Nephron (organoid): ENCODE measurements around the gene ATG9A.
A peak's percentile ranks its signal among the peaks of the same experiment; 100 is the strongest.

Experiments
- H3K27ac Mint-ChIP-seq, 3 experiments: 2 replicates each; pipeline ENCODE4 v1.8.0; 2020; ENCODE audit warnings: mixed read lengths in 3 of 3, mild to moderate bottlenecking in 2 of 3, moderate library complexity in 1 of 3
- H3K27me3 Mint-ChIP-seq: 2 replicates; pipeline ENCODE4 v1.8.0; 2021; ENCODE audit warnings: low read depth, mild to moderate bottlenecking, moderate library complexity, mixed read lengths
- H3K36me3 Mint-ChIP-seq: 2 replicates; pipeline ENCODE4 v1.8.0; 2020; ENCODE audit warnings: low read depth, mixed read lengths
- H3K4me1 Mint-ChIP-seq: 2 replicates; pipeline ENCODE4 v1.8.0; 2020; ENCODE audit warnings: mixed read lengths
- H3K4me3 Mint-ChIP-seq, 3 experiments: 2 replicates each; pipeline ENCODE4 v1.8.0; 2020; ENCODE audit warnings: mild to moderate bottlenecking in 3 of 3, mixed read lengths in 3 of 3, moderate library complexity in 2 of 3
- H3K9me3 Mint-ChIP-seq: 2 replicates; pipeline ENCODE4 v1.8.0; 2020; ENCODE audit warnings: mixed read lengths
- TF ChIP-seq, protein P1 (sequence below), 3 experiments: fragments of 200-600 bp; sonication (generic); IDR thresholded peaks; one replicate each; pipeline ENCODE4 v1.5.0; 2021; ENCODE audit warnings: antibody characterized with exemption in 3 of 3; ENCODE audit not compliant: unreplicated experiment in 3 of 3

The ATG9A gene

DNA sequence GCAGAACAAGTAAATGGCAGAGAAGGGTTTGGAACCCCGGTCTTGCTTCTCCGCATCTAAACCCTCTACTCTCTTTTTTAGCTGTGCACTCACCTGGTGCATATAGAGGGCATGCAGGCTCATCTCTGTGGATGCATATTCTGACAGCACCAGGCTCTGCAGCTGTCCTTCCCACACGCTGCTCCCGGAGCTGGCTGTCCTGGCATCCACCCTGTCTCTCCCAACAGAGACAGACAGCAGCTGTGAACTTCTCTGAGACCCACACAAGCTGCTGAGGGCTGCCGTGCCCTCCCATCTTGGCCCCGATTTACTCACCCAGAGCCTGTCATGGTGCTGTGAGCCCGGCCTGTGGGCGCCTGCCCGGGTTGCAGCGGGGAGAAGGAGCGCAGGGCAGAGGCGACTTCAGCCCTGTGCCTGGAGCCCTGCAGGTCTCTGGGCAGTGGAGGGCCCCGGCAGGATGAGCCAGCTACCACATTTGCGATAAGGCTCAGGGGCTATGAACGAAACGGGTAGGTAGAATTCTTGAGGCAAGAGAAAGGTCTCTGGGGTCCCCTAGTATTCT lies 7.4 kb downstream of the ATG9A start:
- H3K4me1 Mint-ChIP-seq = peaks cover 37% of the 10 kb centered on the region

DNA sequence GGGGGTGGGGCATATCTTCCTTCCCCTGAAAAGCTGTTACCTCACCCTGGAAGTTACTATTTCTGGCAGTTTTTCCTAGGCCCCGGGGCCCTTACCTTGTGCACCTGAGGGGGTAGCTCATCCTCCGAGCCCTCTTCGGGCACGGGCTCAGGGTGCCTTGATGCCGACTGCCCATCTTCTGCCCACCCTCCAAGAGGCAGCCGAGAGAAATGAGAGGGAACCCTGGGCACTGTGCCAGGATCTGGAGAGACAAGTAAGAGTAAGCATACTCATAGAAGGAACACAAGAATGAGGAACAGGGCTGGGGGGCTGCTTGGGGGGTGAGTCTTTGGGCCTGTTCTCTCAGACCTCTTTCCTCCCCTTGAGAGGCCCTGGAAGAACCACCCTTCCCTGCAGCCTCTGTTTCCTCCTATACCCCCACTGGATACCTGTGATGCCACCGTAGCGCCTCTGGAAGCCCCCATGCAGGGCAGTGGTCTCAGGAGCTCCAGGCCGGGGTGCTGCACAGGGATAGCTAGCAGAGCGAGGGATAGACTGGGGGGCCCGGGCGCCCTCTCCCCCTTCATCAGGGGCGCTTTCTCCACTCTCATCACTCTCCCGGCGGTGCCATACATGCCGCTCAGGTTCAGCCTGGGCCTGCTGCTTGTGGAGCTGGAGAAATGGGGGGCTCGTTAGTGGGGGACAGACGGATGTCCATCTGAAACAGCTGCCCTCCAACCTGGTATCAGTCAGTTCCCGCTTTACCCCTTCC lies 8.6 kb downstream of the ATG9A start:
- peaks cover 36% of the 10 kb centered on the region for H3K4me1 Mint-ChIP-seq

More for the DNA sequence above, 7.4 kb downstream of the ATG9A start:
- Mint-ChIP-seq H3K27me3 (no peaks in the 10 kb centered on the region), H3K4me3 (peak overlapping the region in 1 of 3 experiments; percentile 19), H3K27ac (no peak overlapping the region), H3K36me3 (peaks cover 38% of the 10 kb centered on the region), H3K9me3 (no peaks in the 10 kb centered on the region)
- TF ChIP-seq, protein P1, sequence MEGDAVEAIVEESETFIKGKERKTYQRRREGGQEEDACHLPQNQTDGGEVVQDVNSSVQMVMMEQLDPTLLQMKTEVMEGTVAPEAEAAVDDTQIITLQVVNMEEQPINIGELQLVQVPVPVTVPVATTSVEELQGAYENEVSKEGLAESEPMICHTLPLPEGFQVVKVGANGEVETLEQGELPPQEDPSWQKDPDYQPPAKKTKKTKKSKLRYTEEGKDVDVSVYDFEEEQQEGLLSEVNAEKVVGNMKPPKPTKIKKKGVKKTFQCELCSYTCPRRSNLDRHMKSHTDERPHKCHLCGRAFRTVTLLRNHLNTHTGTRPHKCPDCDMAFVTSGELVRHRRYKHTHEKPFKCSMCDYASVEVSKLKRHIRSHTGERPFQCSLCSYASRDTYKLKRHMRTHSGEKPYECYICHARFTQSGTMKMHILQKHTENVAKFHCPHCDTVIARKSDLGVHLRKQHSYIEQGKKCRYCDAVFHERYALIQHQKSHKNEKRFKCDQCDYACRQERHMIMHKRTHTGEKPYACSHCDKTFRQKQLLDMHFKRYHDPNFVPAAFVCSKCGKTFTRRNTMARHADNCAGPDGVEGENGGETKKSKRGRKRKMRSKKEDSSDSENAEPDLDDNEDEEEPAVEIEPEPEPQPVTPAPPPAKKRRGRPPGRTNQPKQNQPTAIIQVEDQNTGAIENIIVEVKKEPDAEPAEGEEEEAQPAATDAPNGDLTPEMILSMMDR (IDR thresholded peaks at IDR 0.05; ENCODE audit: unreplicated experiment in 3 of 3) = no peak

DNA sequence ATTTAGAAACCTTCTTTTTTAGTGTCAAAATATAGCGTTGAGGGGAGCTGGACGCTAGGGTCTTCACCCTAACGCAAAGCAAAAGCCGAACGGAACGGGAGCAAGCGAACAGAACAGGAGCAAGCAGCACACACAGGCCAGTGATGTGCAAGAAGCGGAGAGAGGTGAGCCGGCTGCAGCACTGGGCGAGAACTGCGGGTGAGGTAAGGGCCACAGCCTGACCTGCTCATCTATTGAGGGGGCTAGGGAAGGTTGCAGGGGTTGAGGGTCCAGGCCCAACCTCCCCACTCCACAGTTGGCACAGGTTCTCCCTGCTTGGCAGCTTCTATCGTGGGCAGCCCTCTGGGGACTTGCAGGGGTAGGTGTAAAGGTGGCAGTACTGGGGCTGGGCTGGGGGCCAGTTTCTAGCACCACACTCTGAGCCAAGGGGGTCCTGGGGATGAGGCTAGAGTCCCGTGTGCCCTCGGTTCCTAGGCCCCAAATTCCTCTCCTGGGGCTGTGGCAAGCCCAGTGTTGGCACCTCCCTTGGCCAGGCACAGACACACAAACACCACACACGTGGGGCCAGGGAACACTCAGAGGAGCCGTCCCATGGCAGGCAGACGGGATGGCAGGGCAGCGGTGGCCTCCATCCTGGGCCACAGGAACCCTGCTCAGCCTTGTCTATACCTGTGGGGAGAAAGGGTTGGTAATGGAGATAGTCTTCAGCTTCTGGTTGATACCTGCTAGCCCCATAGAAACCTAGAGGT lies 9.5 kb downstream of the ATG9A start:
- Mint-ChIP-seq H3K36me3 (peaks cover 30% of the 10 kb centered on the region), H3K27ac (peak overlapping the region in 2 of 3 experiments; percentile 65 to 90), H3K4me1 (peaks cover 38% of the 10 kb centered on the region), H3K27me3 (no peaks in the 10 kb centered on the region), H3K9me3 (no peaks in the 10 kb centered on the region), H3K4me3 (peak overlapping the region; percentile 5 to 96 (median 94))
- TF ChIP-seq, protein P1 (IDR thresholded peaks at IDR 0.05; ENCODE audit: unreplicated experiment in 3 of 3) = no peak

More for the DNA sequence above, 8.6 kb downstream of the ATG9A start:
- Mint-ChIP-seq H3K9me3 (no peaks in the 10 kb centered on the region), H3K4me3 (no peak overlapping the region), H3K27me3 (no peaks in the 10 kb centered on the region), H3K36me3 (peaks cover 35% of the 10 kb centered on the region), H3K27ac (no peak overlapping the region)
- TF ChIP-seq, protein P1 (IDR thresholded peaks at IDR 0.05; ENCODE audit: unreplicated experiment in 3 of 3) = no peak

DNA sequence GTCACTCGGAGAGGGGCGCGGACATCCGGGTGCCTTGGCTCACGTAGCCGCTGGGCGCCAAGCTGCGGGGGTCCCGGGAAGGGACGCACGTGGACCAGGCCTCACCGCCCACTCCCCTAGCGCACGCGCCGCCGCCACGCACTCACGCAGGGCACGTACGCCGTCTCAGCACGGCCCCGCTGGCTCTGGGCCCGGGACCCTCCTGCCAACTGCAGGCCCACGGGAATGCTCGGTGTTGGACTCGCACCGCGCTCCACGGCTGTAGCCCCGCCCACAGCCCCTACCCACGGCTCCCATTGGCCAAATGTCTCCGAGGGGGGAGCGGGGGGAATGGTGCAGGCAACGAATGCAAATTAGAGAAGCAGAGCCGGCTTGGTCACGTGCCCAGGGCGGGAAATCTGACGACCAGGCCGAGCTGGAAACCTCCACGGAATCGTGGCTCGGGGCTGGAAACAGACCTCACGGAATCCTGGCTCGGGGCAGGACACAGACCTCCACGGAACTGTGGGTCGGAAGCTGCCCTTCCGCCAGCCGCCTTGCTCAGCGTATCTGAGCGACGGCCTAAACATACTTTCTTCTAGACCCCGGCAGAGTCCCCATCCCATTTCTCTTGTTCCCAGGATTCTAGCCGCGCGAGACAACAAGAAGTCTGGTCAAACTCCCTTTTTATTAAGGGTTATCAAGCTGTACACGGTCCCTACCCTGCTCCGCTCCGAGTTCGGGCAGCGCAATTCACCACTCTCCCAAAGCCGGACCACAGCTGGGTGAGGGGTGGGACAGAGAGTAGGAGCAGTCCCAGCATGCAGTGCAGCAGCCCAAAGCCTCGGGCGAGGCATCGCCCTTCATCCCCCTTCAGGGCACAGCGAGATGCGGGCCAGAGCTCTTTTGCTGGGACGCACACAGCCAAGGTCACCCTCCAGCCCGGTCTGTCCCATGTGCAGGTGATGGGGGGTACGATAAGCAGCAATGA lies 10.4 kb downstream of the ATG9A start, which contains the start of gene ABCB6:
Gene ABCB6 (minus strand): TSS at position 227 of the 970 bp plus-strand sequence. CDS start 285 bp downstream, outside the sequence.
- Mint-ChIP-seq H3K36me3 (peaks cover 28% of the 10 kb centered on the region), H3K9me3 (no peaks in the 10 kb centered on the region), H3K27ac (peak within 1 kb of the TSS; percentile 93 to 99 (median 97)), H3K27me3 (no peaks in the 10 kb centered on the region), H3K4me3 (peak within 1 kb of the TSS; percentile 91 to 96 (median 94)), H3K4me1 (peaks cover 41% of the 10 kb centered on the region)
- TF ChIP-seq, protein P1 (IDR thresholded peaks at IDR 0.05; ENCODE audit: unreplicated experiment in 3 of 3) = no peak

DNA sequence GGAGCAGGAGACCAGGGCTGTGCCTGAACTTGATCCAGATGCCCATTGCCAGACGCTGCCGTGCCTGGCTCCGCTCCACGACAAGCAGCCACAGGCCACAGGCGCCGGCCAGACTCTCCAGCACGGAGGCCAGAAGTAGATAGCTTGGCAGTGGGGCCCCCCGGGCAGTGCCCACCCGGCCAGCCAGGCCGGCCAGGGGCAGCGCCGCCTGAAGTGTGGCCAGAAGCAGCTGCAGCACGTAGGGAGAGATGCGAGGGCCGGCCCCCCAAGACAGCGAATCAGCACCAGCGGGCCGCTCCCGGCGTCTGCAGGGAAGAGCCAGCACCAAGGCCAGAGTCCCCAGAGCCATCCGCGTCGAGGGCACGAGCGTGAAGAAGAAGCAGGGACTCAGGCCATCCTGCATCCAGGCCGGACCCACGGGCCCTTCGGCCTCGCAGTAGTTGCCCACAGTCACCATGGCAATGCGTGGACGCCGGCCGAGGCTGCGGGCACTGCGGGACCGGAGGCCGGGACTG lies 11.2 kb downstream of the ATG9A start:
- H3K9me3 Mint-ChIP-seq = no peaks in the 10 kb centered on the region
- TF ChIP-seq, protein P1 (IDR thresholded peaks at IDR 0.05; ENCODE audit: unreplicated experiment in 3 of 3) = peak in 1 of 3 experiments; percentile 8
- no peaks in the 10 kb centered on the region for H3K27me3 Mint-ChIP-seq
- H3K4me3 Mint-ChIP-seq = peak overlapping the region; percentile 91 to 96 (median 94)
- H3K4me1 Mint-ChIP-seq = peaks cover 41% of the 10 kb centered on the region
- H3K27ac Mint-ChIP-seq = peak overlapping the region; percentile 93 to 99 (median 97)
- H3K36me3 Mint-ChIP-seq = peaks cover 24% of the 10 kb centered on the region
